OCI-LY1 (cell line): Measurements from ENCODE around the gene FLVCR1.

Experiments used
- H2AFZ ChIP-seq: fragments of 200-600 bp; sonication (generic), shearing (Covaris generic); 2 replicates; pipeline ENCODE4 v1.6.0; 2014; ENCODE audit warnings: antibody characterized with exemption, mild to moderate bottlenecking, low read length
- H3F3A ChIP-seq: fragments of 200-600 bp; sonication (generic), shearing (Covaris generic); 2 replicates; pipeline ENCODE4 v1.6.0; 2014; ENCODE audit warnings: mild to moderate bottlenecking, antibody characterized with exemption, low read length, moderate library complexity; ENCODE audit not compliant: insufficient read depth
- H3K27ac ChIP-seq: fragments of 200-600 bp; sonication (generic); 2 replicates; pipeline ENCODE4 v1.5.1; 2014; ENCODE audit warnings: low read length, mixed run types, mild to moderate bottlenecking, low read depth; ENCODE audit not compliant: poor library complexity, severe bottlenecking
- H3K27me3 ChIP-seq: fragments of 200-600 bp; sonication (generic); 2 replicates; pipeline ENCODE4 v1.6.0; 2014; ENCODE audit warnings: antibody characterized with exemption, mild to moderate bottlenecking, low read length, moderate library complexity; ENCODE audit not compliant: insufficient read depth
- H3K36me3 ChIP-seq: fragments of 200-600 bp; sonication (generic); 2 replicates; pipeline ENCODE4 v1.6.1; 2014; ENCODE audit warnings: mild to moderate bottlenecking, antibody characterized with exemption, low read length, moderate library complexity, mixed read lengths; ENCODE audit not compliant: insufficient read depth
- H3K4me1 ChIP-seq: fragments of 200-600 bp; sonication (generic); 2 replicates; pipeline ENCODE4 v1.5.1; 2014; ENCODE audit warnings: mild to moderate bottlenecking, low read length, moderate library complexity; ENCODE audit not compliant: insufficient read depth, severe bottlenecking
- H3K4me2 ChIP-seq: fragments of 200-600 bp; sonication (generic), shearing (Covaris generic); 2 replicates; pipeline ENCODE4 v1.6.1; 2014; ENCODE audit warnings: low read length
- H3K4me3 ChIP-seq: fragments of 200-600 bp; sonication (generic); 2 replicates; pipeline ENCODE4 v1.5.1; 2014; ENCODE audit warnings: low read length, low read depth, mild to moderate bottlenecking, mixed read lengths; ENCODE audit not compliant: poor library complexity, severe bottlenecking
- H3K79me2 ChIP-seq: fragments of 200-600 bp; shearing (Covaris generic); 2 replicates; pipeline ENCODE4 v1.6.1; 2016; ENCODE audit warnings: mixed run types, low read length, mixed read lengths; ENCODE audit not compliant: insufficient read depth
- H3K9ac ChIP-seq: fragments of 200-600 bp; sonication (generic), shearing (Covaris generic); 2 replicates; pipeline ENCODE4 v1.6.1; 2014; ENCODE audit warnings: mild to moderate bottlenecking, low read length, mixed read lengths
- H3K9me2 ChIP-seq: fragments of 200-600 bp; sonication (generic), shearing (Covaris generic); 2 replicates; pipeline ENCODE4 v1.6.1; 2014; ENCODE audit warnings: low read depth, mild to moderate bottlenecking, low read length, mixed read lengths
- H3K9me3 ChIP-seq: fragments of 200-600 bp; shearing (Covaris generic); 2 replicates; pipeline ENCODE4 v1.6.1; 2014; ENCODE audit warnings: low read length, mixed read lengths
- H4K20me1 ChIP-seq: fragments of 200-600 bp; sonication (generic), shearing (Covaris generic); 2 replicates; pipeline ENCODE4 v1.6.0; 2016; ENCODE audit warnings: mild to moderate bottlenecking, low read length; ENCODE audit not compliant: insufficient read depth
- EZH2 ChIP-seq: fragments of 200-600 bp; sonication (generic), shearing (Covaris generic); IDR thresholded peaks from 2 replicates; pipeline ENCODE4 v1.8.0; 2017; ENCODE audit warnings: borderline replicate concordance, mixed run types, mild to moderate bottlenecking, antibody characterized with exemption, low read length, moderate library complexity, mixed read lengths
- TF ChIP-seq, protein P1 (sequence below): fragments of 200-600 bp; sonication (generic), shearing (Covaris generic); IDR thresholded peaks from 2 replicates; pipeline ENCODE4 v1.5.1; 2017; ENCODE audit warnings: mild to moderate bottlenecking, antibody characterized with exemption, low read length, moderate library complexity, mixed read lengths

FLVCR1 gene

GRCh38 chr1:212871976-212872375 is 13.9 kb downstream of the FLVCR1 start:
- Histone ChIP-seq H3K79me2 (no peaks in the 10 kb centered on the region), H3K27me3 (no peaks in the 10 kb centered on the region), H3K9me3 (no peaks in the 10 kb centered on the region), H3K4me2 (no peak overlapping the region), H2AFZ (no peak overlapping the region), H3F3A (no peaks in the 10 kb centered on the region), H3K36me3 (peaks cover 57% of the 10 kb centered on the region), H3K9ac (no peak overlapping the region), H3K27ac (no peak overlapping the region), H3K4me1 (no peaks in the 10 kb centered on the region), H3K4me3 (no peak overlapping the region), H4K20me1 (0 out of 2 replicates have a peak, but pooled peaks cover 3% of the 10 kb centered on the region), H3K9me2 (no peaks in the 10 kb centered on the region)
- TF ChIP-seq, protein P1, sequence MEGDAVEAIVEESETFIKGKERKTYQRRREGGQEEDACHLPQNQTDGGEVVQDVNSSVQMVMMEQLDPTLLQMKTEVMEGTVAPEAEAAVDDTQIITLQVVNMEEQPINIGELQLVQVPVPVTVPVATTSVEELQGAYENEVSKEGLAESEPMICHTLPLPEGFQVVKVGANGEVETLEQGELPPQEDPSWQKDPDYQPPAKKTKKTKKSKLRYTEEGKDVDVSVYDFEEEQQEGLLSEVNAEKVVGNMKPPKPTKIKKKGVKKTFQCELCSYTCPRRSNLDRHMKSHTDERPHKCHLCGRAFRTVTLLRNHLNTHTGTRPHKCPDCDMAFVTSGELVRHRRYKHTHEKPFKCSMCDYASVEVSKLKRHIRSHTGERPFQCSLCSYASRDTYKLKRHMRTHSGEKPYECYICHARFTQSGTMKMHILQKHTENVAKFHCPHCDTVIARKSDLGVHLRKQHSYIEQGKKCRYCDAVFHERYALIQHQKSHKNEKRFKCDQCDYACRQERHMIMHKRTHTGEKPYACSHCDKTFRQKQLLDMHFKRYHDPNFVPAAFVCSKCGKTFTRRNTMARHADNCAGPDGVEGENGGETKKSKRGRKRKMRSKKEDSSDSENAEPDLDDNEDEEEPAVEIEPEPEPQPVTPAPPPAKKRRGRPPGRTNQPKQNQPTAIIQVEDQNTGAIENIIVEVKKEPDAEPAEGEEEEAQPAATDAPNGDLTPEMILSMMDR: no peak
- TF ChIP-seq EZH2: no peak

DNA sequence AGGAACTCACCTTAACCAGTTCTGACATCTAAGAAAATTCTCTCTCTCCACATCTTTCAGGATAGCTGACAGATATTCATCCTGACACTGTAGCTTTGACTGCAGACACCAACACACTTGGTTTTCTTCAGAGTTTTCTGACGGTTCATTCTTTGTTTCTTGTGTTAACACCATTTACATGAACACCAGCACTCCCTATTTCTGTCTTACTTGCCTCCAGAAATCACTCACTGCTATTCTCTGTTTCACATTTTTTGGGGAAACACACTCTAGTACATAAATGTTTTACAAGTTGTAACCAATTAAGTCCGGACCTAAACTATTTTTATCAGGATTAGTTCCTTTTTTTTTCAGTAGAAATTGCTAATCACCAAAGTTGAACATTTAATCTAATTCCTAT is 15.4 kb downstream of the FLVCR1 start:
- no peaks in the 10 kb centered on the region for H3K79me2 ChIP-seq
- H3K9ac ChIP-seq: no peak overlapping the region
- no peak overlapping the region for H3K4me2 ChIP-seq
- H3K27me3 ChIP-seq: no peaks in the 10 kb centered on the region
- H2AFZ ChIP-seq: no peak overlapping the region
- peaks cover 60% of the 10 kb centered on the region for H3K36me3 ChIP-seq
- no peaks in the 10 kb centered on the region for H3K9me3 ChIP-seq
- no peak overlapping the region for H3K27ac ChIP-seq
- no peaks in the 10 kb centered on the region for H3K9me2 ChIP-seq
- no peak overlapping the region for H3K4me3 ChIP-seq
- H4K20me1 ChIP-seq: 0 out of 2 replicates have a peak, but pooled peaks cover 3% of the 10 kb centered on the region
- TF ChIP-seq, protein P1: no peak
- no peak for TF ChIP-seq EZH2
- no peaks in the 10 kb centered on the region for H3F3A ChIP-seq
- H3K4me1 ChIP-seq: no peaks in the 10 kb centered on the region

GRCh38 chr1:212878418-212878817 is 20.3 kb downstream of the FLVCR1 start:
- H3K9ac ChIP-seq: no peak overlapping the region
- H3K9me2 ChIP-seq: no peaks in the 10 kb centered on the region
- H4K20me1 ChIP-seq: 0 out of 2 replicates have a peak, but pooled peaks cover 3% of the 10 kb centered on the region
- H3K4me1 ChIP-seq: no peaks in the 10 kb centered on the region
- no peak overlapping the region for H3K4me2 ChIP-seq
- TF ChIP-seq EZH2: no peak
- TF ChIP-seq, protein P1: no peak
- H3K4me3 ChIP-seq: no peak overlapping the region
- H3K36me3 ChIP-seq: peaks cover 67% of the 10 kb centered on the region
- H3K27ac ChIP-seq: no peak overlapping the region
- H3K79me2 ChIP-seq: no peaks in the 10 kb centered on the region
- H3K9me3 ChIP-seq: no peaks in the 10 kb centered on the region
- H3K27me3 ChIP-seq: no peaks in the 10 kb centered on the region
- H2AFZ ChIP-seq: no peak overlapping the region
- H3F3A ChIP-seq: no peaks in the 10 kb centered on the region
